Measurements from ENCODE around the gene SDC4.

DNA sequence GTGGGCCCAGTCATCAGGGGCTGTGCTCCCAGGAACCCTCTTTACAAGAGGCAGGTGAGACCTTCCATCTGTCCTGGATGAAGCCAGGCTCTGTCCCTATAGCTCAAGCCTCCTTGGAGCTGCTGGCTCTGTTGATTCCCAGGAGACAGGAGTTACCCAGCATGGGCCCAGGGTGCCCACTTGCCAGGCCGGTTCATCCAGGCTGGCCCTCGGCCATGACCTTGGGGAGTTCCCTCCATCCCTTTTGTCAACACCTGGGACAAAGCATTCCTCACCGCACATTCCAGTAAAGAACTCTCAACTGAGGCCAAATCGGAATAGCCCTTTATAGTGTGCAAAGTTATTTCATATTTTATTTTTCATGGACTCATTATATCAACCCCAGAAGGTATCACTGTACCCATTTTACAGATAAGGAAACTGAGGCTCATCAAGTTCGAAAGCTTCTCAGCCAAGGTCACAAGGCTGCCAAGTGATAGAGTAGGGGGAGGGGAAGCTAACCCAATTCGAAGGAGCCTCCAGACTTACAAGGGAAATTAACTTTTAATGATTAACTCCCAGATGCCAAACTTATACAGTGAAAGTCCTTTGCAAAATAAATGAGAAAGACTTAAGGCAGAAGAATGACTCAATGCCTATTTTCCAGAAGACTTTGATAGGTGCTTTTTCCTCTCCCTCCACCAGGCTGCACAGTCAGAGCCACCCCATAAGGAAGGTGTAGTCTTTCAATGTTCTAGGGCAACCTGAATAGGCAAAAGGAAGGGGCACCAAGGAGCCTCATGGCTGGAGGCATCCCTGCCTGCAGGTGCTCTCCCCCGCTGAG lies 18.5 kb downstream of the SDC4 start:
- TF ChIP-seq EZH2phosphoT487 (IDR thresholded peaks at IDR 0.05; ENCODE audit: insufficient read depth, low read depth) (no peak), EZH2 (IDR thresholded peaks at IDR 0.05; ENCODE audit: insufficient read depth, poor library complexity, severe bottlenecking) (no peak)
